Measurements from ENCODE around the gene PDK4.
A peak's percentile ranks its signal among the peaks of the same experiment; 100 is the strongest.
"Not testable (repeated sequence)": the region's sequence is repeated elsewhere in the genome, so short reads cannot be mapped to it uniquely, and the experiment has no call there.

PDK4 gene

DNA sequence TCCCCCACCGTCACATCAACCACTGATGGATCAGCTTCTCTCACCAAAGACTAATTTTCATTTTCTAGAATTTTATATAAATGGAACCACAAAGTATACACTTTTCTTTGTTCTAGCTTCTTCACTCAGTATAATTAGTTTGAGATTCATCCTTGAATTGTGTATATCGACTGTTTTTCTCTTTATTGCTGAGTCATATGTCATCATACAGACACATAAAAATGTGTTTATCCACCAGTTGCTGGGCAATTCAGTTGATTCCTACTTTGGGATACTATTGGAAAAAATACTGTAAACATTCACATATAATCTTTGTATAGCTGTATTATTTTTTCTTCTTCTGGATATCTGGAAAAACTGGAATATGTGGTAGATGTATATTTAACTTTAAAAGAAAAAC is 26.6 kb downstream of the PDK4 start:
- no peak for DNase-seq (ENCODE audit: low spot score)

- no peak for DNase-seq (ENCODE audit: low spot score)
Observed at GRCh38 chr7:95560674-95561073, 35.6 kb downstream of the PDK4 start.

DNA sequence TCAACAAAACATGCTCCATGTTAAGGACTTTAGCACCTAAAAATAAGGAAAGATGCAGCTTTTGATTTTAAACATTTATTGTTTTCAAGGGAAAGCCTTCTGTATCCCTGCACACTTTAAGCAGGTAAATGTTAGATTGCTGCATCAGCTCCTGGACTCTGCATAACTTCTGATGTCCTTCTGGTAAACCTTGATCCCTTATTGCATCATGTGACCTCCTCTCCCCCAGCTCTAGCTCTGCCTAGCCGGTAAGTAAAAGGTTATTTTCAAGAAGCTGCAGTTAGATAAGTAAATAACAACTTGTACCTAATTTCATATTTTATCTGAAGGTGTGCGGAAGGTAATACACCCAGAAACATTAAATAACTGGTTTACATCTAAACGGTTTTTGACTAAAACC is 37.5 kb downstream of the PDK4 start:
- no peak for DNase-seq (ENCODE audit: low spot score)

GRCh38 chr7:95556777-95557176 is 39.5 kb downstream of the PDK4 start:
- no peak for DNase-seq (ENCODE audit: low spot score)

DNA sequence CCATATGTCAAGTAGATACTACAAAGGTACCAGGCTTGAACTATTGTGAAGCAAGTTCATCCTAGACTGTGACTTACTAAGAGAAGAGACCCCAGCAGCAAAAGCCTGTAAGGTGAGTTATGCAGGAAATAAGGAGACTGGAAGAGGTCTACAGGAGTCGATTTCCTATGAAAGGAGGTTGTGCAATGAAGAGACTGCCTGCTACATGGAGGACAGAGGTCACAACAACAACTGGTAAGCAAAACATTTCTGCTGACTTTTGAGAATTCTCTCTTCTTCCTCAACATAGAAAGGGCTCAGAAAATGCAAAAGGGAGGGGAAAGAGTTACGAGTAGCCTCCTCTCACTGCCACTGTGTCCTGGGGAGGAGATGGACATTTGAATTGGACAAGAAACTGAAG is 42.4 kb downstream of the PDK4 start:
- no peak for DNase-seq (ENCODE audit: low spot score)

DNA sequence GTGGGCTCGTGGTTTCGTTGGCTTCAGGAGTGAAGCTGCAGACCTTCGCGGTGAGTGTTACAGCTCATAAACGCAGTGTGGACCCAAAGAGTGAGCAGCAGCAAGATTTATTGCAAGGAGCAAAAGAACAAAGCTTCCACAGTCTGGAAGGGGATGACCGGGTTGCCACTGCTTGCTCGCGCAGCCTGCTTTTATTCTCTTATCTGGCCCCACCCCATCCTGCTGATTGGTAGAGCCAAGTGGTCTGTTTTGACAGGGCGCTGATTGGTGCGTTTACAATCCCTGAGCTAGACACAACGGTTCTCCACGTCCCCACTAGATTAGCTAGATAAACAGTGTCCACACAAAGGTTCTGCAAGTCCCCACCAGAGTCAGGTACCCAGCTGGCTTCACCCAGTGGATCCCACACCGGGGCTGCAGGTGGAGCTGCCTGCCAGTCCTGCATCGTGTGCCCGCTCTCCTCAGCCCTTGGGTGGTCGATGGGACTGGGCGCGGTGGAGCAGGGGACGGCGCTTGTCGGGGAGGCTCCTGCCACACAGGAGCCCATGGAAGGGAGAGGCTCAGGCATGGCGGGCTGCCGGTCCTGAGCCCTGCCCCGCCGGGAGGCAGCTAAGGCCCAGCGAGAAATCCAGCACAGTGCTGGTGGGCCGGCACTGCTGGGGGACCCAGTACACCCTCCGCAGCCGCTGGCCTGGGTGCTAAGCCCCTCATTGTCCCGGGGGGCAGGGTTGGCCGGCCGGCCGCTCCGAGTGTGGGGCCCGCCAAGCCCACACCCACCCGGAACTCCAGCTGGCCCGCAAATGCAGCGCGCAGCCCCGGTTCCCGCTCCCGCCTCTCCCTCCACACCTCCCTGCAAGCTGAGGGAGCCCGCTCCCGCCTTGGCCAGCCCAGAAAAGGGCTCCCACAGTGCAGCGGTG is 44.0 kb downstream of the PDK4 start:
- DNase-seq (ENCODE audit: low spot score) = not testable (repeated sequence)

DNA sequence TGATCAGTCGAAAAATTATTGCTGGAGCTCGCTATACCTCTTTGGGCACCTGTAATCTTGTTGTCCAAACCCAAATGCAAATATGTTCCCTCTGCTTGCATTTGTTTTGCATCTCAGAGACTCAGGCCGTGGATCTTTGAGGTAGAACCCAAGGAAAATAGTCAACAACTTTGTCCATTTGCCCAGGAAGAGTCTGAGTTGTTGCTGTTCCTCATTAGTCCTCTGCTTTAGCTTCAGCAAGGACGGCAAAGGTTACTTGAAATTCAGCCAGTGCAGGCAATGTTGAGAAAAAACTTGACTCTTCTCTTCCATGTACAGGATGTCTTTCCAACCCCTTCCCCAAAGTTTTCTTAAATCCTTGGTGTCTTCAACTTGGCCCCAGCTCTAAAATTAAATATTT is 45.8 kb downstream of the PDK4 start:
- DNase-seq (ENCODE audit: low spot score) = no peak

DNA sequence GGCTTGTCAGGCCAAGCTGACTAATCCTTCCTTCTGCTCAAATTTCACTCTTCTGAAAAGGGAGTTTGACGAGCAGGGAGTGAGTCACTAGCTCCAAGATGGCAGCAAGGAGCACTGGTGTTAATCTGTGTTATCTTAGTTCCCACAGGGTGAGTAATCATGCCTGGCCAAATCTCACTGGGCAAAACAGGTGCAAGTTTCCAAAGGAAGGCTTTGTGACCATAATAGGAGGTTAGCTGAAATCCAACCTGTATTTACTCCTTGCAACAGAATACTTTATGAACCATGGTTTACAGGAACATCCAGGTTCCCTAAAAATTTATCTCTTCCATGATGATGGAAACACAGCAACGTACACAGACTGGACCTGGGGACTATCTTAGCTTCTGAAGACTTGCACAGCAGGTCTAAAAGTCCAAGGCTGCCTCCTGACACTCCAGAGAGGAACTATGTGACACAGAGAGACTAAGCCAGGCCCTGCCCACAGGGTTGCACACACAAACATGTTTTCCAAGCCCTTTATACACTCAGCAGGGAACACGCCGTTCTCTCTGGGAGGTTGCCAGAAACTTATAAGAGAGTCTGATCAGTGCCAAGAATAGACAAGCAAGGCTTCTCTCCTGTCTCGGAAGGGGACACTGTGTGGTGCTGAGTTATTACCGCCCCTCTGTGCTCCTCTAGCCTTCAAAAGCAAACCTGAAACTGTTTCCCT is 46.3 kb downstream of the PDK4 start:
- DNase-seq (ENCODE audit: low spot score) = peak; percentile 23

GRCh38 chr7:95547361-95548348 is 48.7 kb downstream of the PDK4 start:
- no peak for DNase-seq (ENCODE audit: low spot score)

DNA sequence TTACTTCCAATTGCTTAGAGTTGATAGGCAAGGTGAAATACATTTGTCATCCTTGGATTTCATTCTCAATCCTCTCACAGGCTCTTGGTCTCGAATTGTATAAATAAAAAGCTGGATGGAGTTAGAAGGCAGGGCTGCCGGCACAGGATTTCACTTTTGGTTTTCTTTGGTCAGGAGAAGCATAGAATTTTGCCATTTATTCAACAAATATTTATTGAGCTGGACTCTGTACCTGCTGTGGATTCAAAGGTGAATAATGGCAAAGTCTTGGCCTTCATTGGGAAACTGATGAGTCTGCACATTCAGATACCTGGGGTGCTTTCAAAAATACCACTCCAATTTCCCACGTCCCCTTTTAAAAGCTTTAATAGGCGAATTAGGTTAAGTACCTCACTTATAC is 49.7 kb downstream of the PDK4 start:
- DNase-seq (ENCODE audit: low spot score) = no peak

- DNase-seq (ENCODE audit: low spot score) = no peak
Observed at GRCh38 chr7:95545673-95546072, 50.6 kb downstream of the PDK4 start.

DNA sequence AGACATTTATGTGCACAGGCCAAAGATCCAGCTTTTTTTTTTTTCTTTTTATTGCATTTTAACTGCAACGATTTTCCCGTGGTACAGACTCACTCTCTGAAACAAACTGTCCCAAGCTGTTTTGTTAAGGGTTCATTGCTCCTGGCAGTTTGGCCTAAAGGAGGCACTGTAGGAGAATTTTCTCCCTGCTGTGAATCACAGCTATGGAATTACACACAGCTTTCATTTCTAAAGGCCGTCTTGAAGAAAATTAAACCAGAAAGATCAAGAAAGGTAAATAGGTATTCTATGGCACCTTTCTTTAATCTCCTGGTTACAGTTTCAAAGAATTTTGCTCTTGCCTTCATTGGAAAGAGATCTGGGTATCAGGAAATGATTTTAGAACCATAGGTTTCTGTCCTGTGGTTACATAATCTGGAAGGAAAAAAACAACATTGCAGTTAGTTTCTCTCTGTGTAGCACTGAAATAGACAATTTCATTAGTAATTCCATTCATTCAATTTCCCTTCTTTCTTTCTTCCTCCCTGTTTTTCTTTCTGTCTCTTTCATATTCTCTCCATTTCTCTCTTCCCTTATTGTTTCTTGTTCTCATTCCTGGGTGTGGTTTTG is 51.2 kb downstream of the PDK4 start:
- peak; percentile 64 for DNase-seq (ENCODE audit: low spot score)

DNA sequence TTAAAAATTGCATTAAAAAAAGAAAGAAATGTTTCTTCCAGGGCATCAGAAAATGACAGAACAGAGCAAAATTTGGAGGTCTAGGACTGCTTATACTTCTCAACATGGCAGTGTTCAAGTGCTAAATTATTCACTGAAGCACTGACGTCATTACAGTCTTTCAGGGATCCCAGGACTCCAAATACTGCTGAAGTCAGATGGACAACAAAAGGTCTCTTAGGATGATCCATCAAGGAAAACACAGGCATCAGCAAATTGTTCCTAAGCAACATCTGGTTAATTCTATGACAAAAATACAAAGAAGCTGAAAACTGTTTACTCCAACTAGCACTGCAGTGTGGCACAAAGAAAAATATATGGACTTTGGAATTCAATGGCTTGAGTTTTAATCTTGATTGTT is 52.1 kb downstream of the PDK4 start:
- no peak for DNase-seq (ENCODE audit: low spot score)

DNA sequence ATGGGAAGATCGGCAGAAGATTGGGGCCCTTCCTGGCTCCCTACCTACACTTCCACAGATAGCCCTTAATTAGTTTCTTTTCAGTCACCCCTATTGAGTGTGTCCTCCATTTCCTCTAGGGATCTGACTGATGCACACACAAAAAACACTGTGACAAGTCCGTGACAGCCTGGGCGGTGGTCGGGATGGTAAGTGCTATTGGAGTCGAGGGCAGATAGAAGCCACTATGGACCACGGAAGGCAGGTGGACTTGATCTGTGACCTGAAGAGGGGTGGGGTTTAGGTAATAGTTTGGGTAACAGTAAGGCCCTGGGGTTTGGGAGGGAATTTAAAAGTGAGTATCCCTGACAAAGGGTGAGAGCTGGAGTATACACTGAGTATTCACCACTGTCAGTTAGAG is 53.0 kb downstream of the PDK4 start:
- no peak for DNase-seq (ENCODE audit: low spot score)

- DNase-seq (ENCODE audit: low spot score) = no peak
Observed at GRCh38 chr7:95540366-95540765, 56.0 kb downstream of the PDK4 start.

- DNase-seq (ENCODE audit: low spot score) = no peak
Observed at GRCh38 chr7:95539426-95539825, 56.9 kb downstream of the PDK4 start.

DNA sequence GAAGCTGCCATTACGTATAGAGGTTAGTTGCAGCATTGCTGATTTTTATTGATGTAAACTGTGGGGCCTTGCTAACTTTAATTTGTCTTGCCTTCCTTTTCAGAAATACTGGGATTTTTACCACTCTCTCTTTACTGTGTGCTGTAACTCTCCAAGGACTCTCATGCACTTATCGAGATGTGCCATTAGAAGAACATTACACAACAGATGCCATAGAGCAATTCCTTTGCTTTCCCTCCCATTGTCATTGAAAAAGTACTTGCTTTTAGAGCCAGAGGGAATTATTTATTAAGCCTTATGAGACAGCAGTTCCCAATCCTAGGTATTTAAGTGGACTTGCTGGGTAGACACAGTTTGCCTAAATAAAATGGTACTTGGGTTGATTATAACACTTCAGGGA is 58.8 kb downstream of the PDK4 start:
- DNase-seq (ENCODE audit: low spot score) = no peak

DNA sequence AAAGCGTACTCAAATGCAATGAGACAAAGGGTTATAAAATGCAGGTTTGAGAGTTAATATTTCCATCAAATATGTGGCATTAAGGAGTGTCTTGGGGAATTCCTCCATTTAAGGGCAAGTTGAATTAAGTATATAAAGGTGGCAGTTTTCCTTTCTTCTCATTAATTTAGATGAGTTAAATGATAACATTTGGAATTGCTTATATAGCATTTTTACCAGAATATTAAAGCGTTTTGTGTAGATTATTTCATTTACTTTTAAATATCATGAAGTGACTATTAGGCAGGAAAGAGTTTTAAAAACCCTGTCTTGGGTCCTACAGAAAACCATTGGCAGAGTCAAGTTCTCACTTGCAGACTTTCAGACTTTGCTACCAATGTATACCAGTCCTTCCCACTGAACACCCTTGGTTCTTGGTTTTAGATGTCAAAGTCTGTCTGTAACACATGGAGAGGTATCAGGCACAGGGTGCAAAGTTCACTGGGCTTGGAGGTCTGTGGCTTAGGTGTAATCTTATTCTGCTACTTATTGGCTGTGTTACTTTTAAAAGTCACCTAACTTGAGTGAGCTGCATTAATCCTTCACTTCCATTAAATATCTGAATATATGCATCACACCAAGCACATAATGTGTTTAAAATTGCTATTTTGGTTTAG is 59.5 kb downstream of the PDK4 start:
- no peak for DNase-seq (ENCODE audit: low spot score)

DNA sequence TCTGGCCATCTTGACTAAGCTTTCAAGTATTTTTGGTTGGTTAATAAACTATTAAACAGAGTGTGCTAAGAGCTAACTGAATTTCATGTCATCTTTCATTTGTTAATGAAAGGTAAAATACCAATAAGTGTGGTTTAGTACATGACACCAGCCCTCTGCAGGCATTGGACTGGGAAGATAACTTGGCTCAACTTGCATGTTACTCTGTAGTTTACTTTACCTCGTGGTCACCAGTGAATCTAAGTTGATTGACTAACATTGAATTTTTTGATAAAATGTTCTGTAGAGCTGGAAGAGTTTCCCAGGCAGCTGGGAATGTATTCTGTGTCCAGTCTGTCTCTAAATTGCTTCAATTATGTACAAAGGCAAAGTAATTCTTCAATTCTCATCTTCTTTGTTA is 60.7 kb downstream of the PDK4 start:
- DNase-seq (ENCODE audit: low spot score) = no peak

DNA sequence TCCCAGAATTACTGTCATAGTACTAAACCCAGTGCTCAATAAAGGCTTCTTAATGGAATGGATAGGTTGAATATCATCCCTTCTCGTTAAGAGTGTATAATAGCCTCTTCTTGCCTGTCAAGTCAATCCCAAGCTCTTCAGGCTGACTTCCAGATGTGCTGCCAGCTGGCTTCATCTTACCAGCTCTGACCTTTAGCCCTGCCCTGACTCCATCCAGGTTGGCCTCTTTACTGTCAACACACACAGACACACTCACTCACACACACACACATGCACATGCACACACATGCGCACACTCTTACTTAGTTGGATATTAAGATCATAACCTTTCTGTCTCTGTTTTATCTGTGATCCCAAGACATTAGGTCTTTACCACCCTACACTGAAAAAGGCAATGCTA is 61.5 kb downstream of the PDK4 start:
- DNase-seq (ENCODE audit: low spot score) = no peak
